GM23338 (cell line): Measurements from ENCODE around the gene AKAP7. TPM values are rescaled to one million over a fixed set of nuclear protein-coding genes. Genes with fewer than 3 reads are reported as not detected.

Source experiments
- ATAC-seq: fragments of 200-7000 bp; cut with Tn5 transposase; 3 replicates; pipeline ENCODE4 v1.9.1; 2020
- DNase-seq: peaks from one replicate; pipeline ENCODE4 v3.0.0-alpha.2; 2015; ENCODE audit warnings: low spot score
- H2AFZ ChIP-seq: fragments of 200-600 bp; sonication (generic); 2 replicates; pipeline ENCODE4 v1.8.0; 2016; ENCODE audit warnings: antibody characterized with exemption, mild to moderate bottlenecking, moderate library complexity
- H3F3A ChIP-seq: fragments of 200-600 bp; sonication (generic); replicated peaks from 2 replicates; pipeline ENCODE4 v1.8.0; 2017; ENCODE audit warnings: antibody characterized with exemption, mixed run types, low read depth
- H3K27ac ChIP-seq: fragments of 200-600 bp; sonication (generic); 2 replicates; pipeline ENCODE4 v1.6.1; 2016; ENCODE audit warnings: low read depth
- H3K27me3 ChIP-seq: fragments of 200-600 bp; sonication (generic); 2 replicates; pipeline ENCODE4 v1.8.0; 2016; ENCODE audit warnings: mild to moderate bottlenecking, mixed run types, moderate library complexity; ENCODE audit not compliant: insufficient read depth
- H3K36me3 ChIP-seq: fragments of 200-600 bp; sonication (generic); 2 replicates; pipeline ENCODE4 v1.8.0; 2016; ENCODE audit warnings: mild to moderate bottlenecking; ENCODE audit not compliant: insufficient read depth
- H3K4me1 ChIP-seq: fragments of 200-600 bp; sonication (generic); 2 replicates; pipeline ENCODE4 v1.8.0; 2016; ENCODE audit warnings: mild to moderate bottlenecking, moderate library complexity; ENCODE audit not compliant: insufficient read depth
- H3K4me2 ChIP-seq: fragments of 200-600 bp; sonication (generic); 2 replicates; pipeline ENCODE4 v1.7.1; 2017; ENCODE audit warnings: mixed run types
- H3K4me3 ChIP-seq: fragments of 200-600 bp; sonication (generic); 2 replicates; pipeline ENCODE4 v1.6.1; 2016; ENCODE audit warnings: mixed run types
- H3K79me2 ChIP-seq: fragments of 200-600 bp; sonication (generic); replicated peaks from 2 replicates; pipeline ENCODE4 v1.8.0; 2017; ENCODE audit warnings: mild to moderate bottlenecking; ENCODE audit not compliant: insufficient read depth
- H3K9me2 ChIP-seq: fragments of 200-600 bp; sonication (generic); 2 replicates; pipeline ENCODE4 v1.8.0; 2017; ENCODE audit not compliant: insufficient read depth
- H4K20me1 ChIP-seq: fragments of 200-600 bp; sonication (generic); replicated peaks from 2 replicates; pipeline ENCODE4 v1.8.0; 2017; ENCODE audit warnings: mild to moderate bottlenecking; ENCODE audit not compliant: insufficient read depth
- H3K27ac Mint-ChIP-seq: 2 replicates; pipeline ENCODE4 v1.8.0; 2020; ENCODE audit warnings: inconsistent platforms, mild to moderate bottlenecking, moderate library complexity, mixed read lengths
- H3K27me3 Mint-ChIP-seq: 3 replicates; pipeline ENCODE4 v1.8.0; 2022; ENCODE audit warnings: low read depth, mild to moderate bottlenecking, moderate library complexity, mixed read lengths, inconsistent platforms; ENCODE audit not compliant: insufficient read depth, poor library complexity
- H3K36me3 Mint-ChIP-seq: 3 replicates; pipeline ENCODE4 v1.8.0; 2021; ENCODE audit warnings: low read depth, mild to moderate bottlenecking, inconsistent platforms, moderate library complexity, mixed read lengths
- H3K4me1 Mint-ChIP-seq: 3 replicates; pipeline ENCODE4 v1.8.0; 2020; ENCODE audit warnings: mild to moderate bottlenecking, inconsistent platforms, mixed read lengths
- H3K4me3 Mint-ChIP-seq: 3 replicates; pipeline ENCODE4 v1.8.0; 2021; ENCODE audit warnings: moderate library complexity, mild to moderate bottlenecking, inconsistent platforms, mixed read lengths
- H3K9me3 Mint-ChIP-seq: 3 replicates; pipeline ENCODE4 v1.8.0; 2020; ENCODE audit warnings: moderate library complexity, mild to moderate bottlenecking, inconsistent platforms, mixed read lengths
- EZH2phosphoT487 ChIP-seq: fragments of 200-600 bp; sonication (generic); IDR thresholded peaks from one replicate; pipeline ENCODE4 v1.8.1; 2018; ENCODE audit warnings: antibody characterized with exemption; ENCODE audit not compliant: unreplicated experiment
- POLR2AphosphoS5 ChIP-seq: IDR thresholded peaks from 2 replicates; pipeline ENCODE4 v1.6.1; 2016; ENCODE audit warnings: antibody characterized with exemption, low read depth
- STAT1 ChIP-seq: IDR thresholded peaks from one replicate; pipeline ENCODE4 v1.6.1; 2016; ENCODE audit warnings: antibody characterized with exemption; ENCODE audit not compliant: unreplicated experiment
- ZNF114 ChIP-seq: fragments of 250-450 bp; sonication (Bioruptor Pico); IDR thresholded peaks from 2 replicates; pipeline ENCODE4 v1.5.0; 2020; ENCODE audit warnings: mild to moderate bottlenecking, moderate library complexity
- polyA plus RNA-seq: library from polyadenylated mRNA; unstranded; fragments of >200 nt; fragmentation: Nextera tagmentation; extraction: Ambion mirVana; gene quantifications from 2 replicates; pipeline ENCODE4 v1.2.1, GENCODE V29; 2016
- total RNA-seq: library from RNA; depleted of rRNA; stranded (reverse); fragments of >200 nt; shearing (Covaris generic); gene quantifications from 2 replicates; pipeline ENCODE4 v1.2.3, GENCODE V29; 2014
- TF ChIP-seq, protein P1 (sequence below): fragments of 250-450 bp; sonication (Bioruptor Pico); IDR thresholded peaks from 2 replicates; pipeline ENCODE4 v1.5.0; 2020; ENCODE audit warnings: mild to moderate bottlenecking, moderate library complexity
- TF ChIP-seq, protein P2 (sequence below), 2 experiments: fragments of 200-600 bp in 1 of 2; sonication (generic) in 1 of 2; conservative IDR thresholded peaks; 2 replicates each; pipeline versions ENCODE4 v1.5.1 to v1.6.1; 2016 to 2017; ENCODE audit warnings: antibody characterized with exemption in 2 of 2, low read depth in 2 of 2, mild to moderate bottlenecking in 2 of 2, moderate library complexity in 1 of 2
- TF ChIP-seq, protein P3 (sequence below): IDR thresholded peaks from 2 replicates; pipeline ENCODE4 v1.6.1; 2016; ENCODE audit warnings: antibody characterized with exemption

Gene AKAP7
- total and polyA plus RNA-seq, 2 experiments from 2014 or later = 12.2 to 20.0 TPM

DNA sequence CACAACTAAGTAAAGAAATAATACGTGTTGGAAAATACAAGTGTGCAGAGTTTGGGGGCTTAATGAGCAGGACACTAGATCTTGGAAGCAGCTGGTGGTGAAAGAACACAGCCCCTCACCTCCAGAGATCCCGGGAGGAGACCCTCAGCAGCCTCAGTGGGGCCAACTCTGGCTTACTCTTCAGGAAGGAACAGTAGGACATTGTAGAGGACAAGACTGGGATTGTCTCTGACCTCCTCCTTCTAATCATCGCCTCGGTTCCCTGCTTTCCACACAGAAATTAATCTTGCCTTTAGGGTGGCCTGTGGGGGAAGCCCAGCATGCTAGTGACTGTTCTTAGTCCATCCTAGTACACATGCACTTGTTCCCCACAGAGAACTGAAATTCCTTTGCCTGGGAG, 130.7 kb downstream of the AKAP7 start (continued):
- TF ChIP-seq, protein P1, sequence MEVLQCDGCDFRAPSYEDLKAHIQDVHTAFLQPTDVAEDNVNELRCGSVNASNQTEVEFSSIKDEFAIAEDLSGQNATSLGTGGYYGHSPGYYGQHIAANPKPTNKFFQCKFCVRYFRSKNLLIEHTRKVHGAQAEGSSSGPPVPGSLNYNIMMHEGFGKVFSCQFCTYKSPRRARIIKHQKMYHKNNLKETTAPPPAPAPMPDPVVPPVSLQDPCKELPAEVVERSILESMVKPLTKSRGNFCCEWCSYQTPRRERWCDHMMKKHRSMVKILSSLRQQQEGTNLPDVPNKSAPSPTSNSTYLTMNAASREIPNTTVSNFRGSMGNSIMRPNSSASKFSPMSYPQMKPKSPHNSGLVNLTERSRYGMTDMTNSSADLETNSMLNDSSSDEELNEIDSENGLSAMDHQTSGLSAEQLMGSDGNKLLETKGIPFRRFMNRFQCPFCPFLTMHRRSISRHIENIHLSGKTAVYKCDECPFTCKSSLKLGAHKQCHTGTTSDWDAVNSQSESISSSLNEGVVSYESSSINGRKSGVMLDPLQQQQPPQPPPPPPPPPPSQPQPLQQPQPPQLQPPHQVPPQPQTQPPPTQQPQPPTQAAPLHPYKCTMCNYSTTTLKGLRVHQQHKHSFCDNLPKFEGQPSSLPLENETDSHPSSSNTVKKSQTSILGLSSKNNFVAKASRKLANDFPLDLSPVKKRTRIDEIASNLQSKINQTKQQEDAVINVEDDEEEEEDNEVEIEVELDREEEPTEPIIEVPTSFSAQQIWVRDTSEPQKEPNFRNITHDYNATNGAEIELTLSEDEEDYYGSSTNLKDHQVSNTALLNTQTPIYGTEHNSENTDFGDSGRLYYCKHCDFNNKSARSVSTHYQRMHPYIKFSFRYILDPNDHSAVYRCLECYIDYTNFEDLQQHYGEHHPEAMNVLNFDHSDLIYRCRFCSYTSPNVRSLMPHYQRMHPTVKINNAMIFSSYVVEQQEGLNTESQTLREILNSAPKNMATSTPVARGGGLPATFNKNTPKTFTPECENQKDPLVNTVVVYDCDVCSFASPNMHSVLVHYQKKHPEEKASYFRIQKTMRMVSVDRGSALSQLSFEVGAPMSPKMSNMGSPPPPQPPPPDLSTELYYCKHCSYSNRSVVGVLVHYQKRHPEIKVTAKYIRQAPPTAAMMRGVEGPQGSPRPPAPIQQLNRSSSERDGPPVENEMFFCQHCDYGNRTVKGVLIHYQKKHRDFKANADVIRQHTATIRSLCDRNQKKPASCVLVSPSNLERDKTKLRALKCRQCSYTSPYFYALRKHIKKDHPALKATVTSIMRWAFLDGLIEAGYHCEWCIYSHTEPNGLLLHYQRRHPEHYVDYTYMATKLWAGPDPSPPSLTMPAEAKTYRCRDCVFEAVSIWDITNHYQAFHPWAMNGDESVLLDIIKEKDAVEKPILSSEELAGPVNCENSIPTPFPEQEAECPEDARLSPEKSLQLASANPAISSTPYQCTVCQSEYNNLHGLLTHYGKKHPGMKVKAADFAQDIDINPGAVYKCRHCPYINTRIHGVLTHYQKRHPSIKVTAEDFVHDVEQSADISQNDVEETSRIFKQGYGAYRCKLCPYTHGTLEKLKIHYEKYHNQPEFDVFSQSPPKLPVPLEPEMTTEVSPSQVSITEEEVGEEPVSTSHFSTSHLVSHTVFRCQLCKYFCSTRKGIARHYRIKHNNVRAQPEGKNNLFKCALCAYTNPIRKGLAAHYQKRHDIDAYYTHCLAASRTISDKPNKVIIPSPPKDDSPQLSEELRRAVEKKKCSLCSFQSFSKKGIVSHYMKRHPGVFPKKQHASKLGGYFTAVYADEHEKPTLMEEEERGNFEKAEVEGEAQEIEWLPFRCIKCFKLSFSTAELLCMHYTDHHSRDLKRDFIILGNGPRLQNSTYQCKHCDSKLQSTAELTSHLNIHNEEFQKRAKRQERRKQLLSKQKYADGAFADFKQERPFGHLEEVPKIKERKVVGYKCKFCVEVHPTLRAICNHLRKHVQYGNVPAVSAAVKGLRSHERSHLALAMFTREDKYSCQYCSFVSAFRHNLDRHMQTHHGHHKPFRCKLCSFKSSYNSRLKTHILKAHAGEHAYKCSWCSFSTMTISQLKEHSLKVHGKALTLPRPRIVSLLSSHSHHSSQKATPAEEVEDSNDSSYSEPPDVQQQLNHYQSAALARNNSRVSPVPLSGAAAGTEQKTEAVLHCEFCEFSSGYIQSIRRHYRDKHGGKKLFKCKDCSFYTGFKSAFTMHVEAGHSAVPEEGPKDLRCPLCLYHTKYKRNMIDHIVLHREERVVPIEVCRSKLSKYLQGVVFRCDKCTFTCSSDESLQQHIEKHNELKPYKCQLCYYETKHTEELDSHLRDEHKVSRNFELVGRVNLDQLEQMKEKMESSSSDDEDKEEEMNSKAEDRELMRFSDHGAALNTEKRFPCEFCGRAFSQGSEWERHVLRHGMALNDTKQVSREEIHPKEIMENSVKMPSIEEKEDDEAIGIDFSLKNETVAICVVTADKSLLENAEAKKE = no peak
- TF ChIP-seq STAT1 = no peak

DNA sequence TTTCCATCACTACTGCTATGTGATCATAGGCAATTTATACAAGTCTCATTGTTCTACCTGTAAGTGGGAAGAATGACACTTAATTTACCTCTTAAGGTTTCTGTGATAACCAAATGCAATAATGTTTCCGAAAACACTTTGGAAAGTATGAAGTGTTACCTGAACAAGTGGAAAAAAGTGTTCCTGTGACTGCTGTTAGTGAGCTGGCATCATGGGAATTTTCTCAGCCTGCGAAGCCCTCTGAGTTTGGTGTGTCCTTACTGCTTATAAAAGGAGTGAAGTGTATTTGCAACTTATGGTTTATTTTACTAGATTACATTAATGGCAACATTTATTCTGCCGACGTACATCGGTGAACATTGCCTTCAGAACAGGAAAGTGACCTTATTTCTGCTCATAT, 133.0 kb downstream of the AKAP7 start:
- no peaks in the 10 kb centered on the region for H3K79me2 ChIP-seq
- TF ChIP-seq, protein P2, sequence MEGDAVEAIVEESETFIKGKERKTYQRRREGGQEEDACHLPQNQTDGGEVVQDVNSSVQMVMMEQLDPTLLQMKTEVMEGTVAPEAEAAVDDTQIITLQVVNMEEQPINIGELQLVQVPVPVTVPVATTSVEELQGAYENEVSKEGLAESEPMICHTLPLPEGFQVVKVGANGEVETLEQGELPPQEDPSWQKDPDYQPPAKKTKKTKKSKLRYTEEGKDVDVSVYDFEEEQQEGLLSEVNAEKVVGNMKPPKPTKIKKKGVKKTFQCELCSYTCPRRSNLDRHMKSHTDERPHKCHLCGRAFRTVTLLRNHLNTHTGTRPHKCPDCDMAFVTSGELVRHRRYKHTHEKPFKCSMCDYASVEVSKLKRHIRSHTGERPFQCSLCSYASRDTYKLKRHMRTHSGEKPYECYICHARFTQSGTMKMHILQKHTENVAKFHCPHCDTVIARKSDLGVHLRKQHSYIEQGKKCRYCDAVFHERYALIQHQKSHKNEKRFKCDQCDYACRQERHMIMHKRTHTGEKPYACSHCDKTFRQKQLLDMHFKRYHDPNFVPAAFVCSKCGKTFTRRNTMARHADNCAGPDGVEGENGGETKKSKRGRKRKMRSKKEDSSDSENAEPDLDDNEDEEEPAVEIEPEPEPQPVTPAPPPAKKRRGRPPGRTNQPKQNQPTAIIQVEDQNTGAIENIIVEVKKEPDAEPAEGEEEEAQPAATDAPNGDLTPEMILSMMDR (conservative IDR thresholded peaks at IDR 0.05; ENCODE audit: low read depth in 2 of 2) = no peak
- no peak for TF ChIP-seq ZNF114 (CRISPR knock-in tag)
- TF ChIP-seq, protein P1 = no peak
- TF ChIP-seq, protein P3, sequence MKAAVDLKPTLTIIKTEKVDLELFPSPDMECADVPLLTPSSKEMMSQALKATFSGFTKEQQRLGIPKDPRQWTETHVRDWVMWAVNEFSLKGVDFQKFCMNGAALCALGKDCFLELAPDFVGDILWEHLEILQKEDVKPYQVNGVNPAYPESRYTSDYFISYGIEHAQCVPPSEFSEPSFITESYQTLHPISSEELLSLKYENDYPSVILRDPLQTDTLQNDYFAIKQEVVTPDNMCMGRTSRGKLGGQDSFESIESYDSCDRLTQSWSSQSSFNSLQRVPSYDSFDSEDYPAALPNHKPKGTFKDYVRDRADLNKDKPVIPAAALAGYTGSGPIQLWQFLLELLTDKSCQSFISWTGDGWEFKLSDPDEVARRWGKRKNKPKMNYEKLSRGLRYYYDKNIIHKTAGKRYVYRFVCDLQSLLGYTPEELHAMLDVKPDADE = no peak
- no peak for TF ChIP-seq POLR2AphosphoS5
- no peak for TF ChIP-seq STAT1
- no peak for TF ChIP-seq EZH2phosphoT487

More for the DNA sequence above, 133.0 kb downstream of the AKAP7 start:
- no peaks in the 10 kb centered on the region for H3K27me3 ChIP-seq
- DNase-seq = no peak
- Mint-ChIP-seq H3K4me3 (no peak overlapping the region), H3K4me1 (no peaks in the 10 kb centered on the region; the same call in 1 of the 3 replicates), H3K36me3 (peaks cover 24% of the 10 kb centered on the region; the same call in 2 of the 3 replicates), H3K27ac (no peak overlapping the region), H3K9me3 (peaks cover 16% of the 10 kb centered on the region), H3K27me3 (peaks cover 3% of the 10 kb centered on the region)
- H3K27ac ChIP-seq = no peak overlapping the region
- no peaks in the 10 kb centered on the region for H3K4me1 ChIP-seq
- H2AFZ ChIP-seq = no peak overlapping the region
- no peaks in the 10 kb centered on the region for H3F3A ChIP-seq
- no peaks in the 10 kb centered on the region for H3K9me2 ChIP-seq
- H4K20me1 ChIP-seq = no peaks in the 10 kb centered on the region
- H3K4me3 ChIP-seq = no peak overlapping the region
- no peak overlapping the region for H3K4me2 ChIP-seq
- no peak for ATAC-seq
- H3K36me3 ChIP-seq = no peaks in the 10 kb centered on the region; the same call in 1 of the 2 replicates
